HepG2 (cell line): ENCODE data around the gene RARA. TPM values are rescaled to one million over a fixed set of nuclear protein-coding genes. Genes with fewer than 3 reads are reported as not detected.

Source experiments
- AHR ChIP-seq: IDR thresholded peaks from 2 replicates; pipeline ENCODE4 v1.6.1; 2018; ENCODE audit warnings: missing genetic modification reagents, missing compliant biosample characterization
- ATF7 ChIP-seq, 2 experiments: fragments of 450-650 bp in 1 of 2; sonication (generic) in 1 of 2; formaldehyde crosslinking in 1 of 2; IDR thresholded peaks; 2 replicates each; pipeline versions ENCODE4 v1.4.0 to v1.6.1; 2016 to 2020; ENCODE audit warnings: antibody characterized with exemption in 1 of 2, mild to moderate bottlenecking in 1 of 2, missing genetic modification reagents in 1 of 2
- ATF7-NPFF ChIP-seq: sonication (generic); formaldehyde crosslinking; IDR thresholded peaks from 2 replicates; pipeline ENCODE4 v1.8.1; 2023; ENCODE audit warnings: mild to moderate bottlenecking, low read depth, missing genetic modification reagents, moderate library complexity
- CENPT ChIP-seq: sonication (generic); formaldehyde crosslinking; IDR thresholded peaks from 2 replicates; pipeline ENCODE4 v1.8.0; 2022; ENCODE audit warnings: low read depth, mild to moderate bottlenecking, moderate library complexity, missing genetic modification reagents
- HOXD1 ChIP-seq: sonication (generic); formaldehyde crosslinking; IDR thresholded peaks from 2 replicates; pipeline ENCODE4 v1.5.0; 2020; ENCODE audit warnings: missing genetic modification reagents
- KAT2B ChIP-seq: fragments of 150-350 bp; IDR thresholded peaks from 2 replicates; pipeline ENCODE4 v1.6.1; 2014; ENCODE audit warnings: low read depth, low read length, borderline replicate concordance
- MAFF ChIP-seq: IDR thresholded peaks from 2 replicates; pipeline ENCODE4 v1.6.1; 2011; ENCODE audit warnings: low read depth, low read length, improper control_type of control experiment
- MLX ChIP-seq: IDR thresholded peaks from 2 replicates; pipeline ENCODE4 v1.6.1; 2016
- NR2C2 ChIP-seq: sonication (generic); formaldehyde crosslinking; IDR thresholded peaks from 2 replicates; pipeline ENCODE4 v1.4.0; 2020; ENCODE audit warnings: missing genetic modification reagents, mild to moderate bottlenecking, moderate library complexity, borderline replicate concordance
- RBFOX2 ChIP-seq: fragments of 200-400 bp; formaldehyde crosslinking; IDR thresholded peaks from 2 replicates; pipeline ENCODE4 v1.6.1; 2017; ENCODE audit warnings: low read depth, mild to moderate bottlenecking, low read length
- SALL2 ChIP-seq: sonication (generic); formaldehyde crosslinking; IDR thresholded peaks from 2 replicates; pipeline ENCODE4 v1.8.1; 2023; ENCODE audit warnings: mild to moderate bottlenecking, missing genetic modification reagents, inconsistent platforms
- SIX4 ChIP-seq: sonication (generic); formaldehyde crosslinking; IDR thresholded peaks from 2 replicates; pipeline ENCODE4 v1.4.0; 2020; ENCODE audit warnings: missing genetic modification reagents
- ZBTB49 ChIP-seq: sonication (generic); formaldehyde crosslinking; IDR thresholded peaks from 2 replicates; pipeline ENCODE4 v1.4.0; 2020; ENCODE audit warnings: missing genetic modification reagents, borderline replicate concordance
- ZNF121 ChIP-seq: sonication (generic); formaldehyde crosslinking; IDR thresholded peaks from 2 replicates; pipeline ENCODE4 v1.5.0; 2020; ENCODE audit warnings: mild to moderate bottlenecking, missing genetic modification reagents
- ZNF432 ChIP-seq: sonication (generic); formaldehyde crosslinking; IDR thresholded peaks from 2 replicates; pipeline ENCODE4 v1.5.0; 2020; ENCODE audit warnings: missing genetic modification reagents, mild to moderate bottlenecking, borderline replicate concordance
- ZNF543 ChIP-seq: sonication (generic); formaldehyde crosslinking; IDR thresholded peaks from 2 replicates; pipeline ENCODE4 v1.4.0; 2020; ENCODE audit warnings: mild to moderate bottlenecking, missing genetic modification reagents
- ZSCAN12 ChIP-seq: sonication (generic); formaldehyde crosslinking; IDR thresholded peaks from 2 replicates; pipeline ENCODE4 v1.9.0; 2021; ENCODE audit warnings: mild to moderate bottlenecking, missing genetic modification reagents
- polyA plus RNA-seq, 8 experiments: library from polyadenylated mRNA; depleted of rRNA in 3 of 8; stranded (reverse) in 7 of 8; unstranded in 1 of 8; fragments of >200 nt; fragmentation: Illumina TruSeq in 4 of 8; extraction: Trizol in 4 of 8; gene quantifications; 2 replicates each; pipeline versions ENCODE4 v1.2.1 to v1.2.3, GENCODE V29; 2011 to 2016; ENCODE audit warnings: low read depth in 4 of 8, missing spikeins in 1 of 8, mixed read lengths in 1 of 8; ENCODE audit not compliant: insufficient read depth in 1 of 8
- total RNA-seq, 5 experiments: library from RNA; depleted of rRNA; stranded (reverse); fragments of >200 nt; fragmentation: Illumina TruSeq; extraction: Trizol; gene quantifications; 2 replicates each; pipeline ENCODE4 v1.2.3, GENCODE V29; 2016; ENCODE audit warnings: low read depth in 1 of 5
- TF ChIP-seq, protein P1 (sequence below): sonication (generic); formaldehyde crosslinking; IDR thresholded peaks from 2 replicates; pipeline ENCODE4 v1.5.1; 2020; ENCODE audit warnings: missing genetic modification reagents, mild to moderate bottlenecking, borderline replicate concordance
- TF ChIP-seq, protein P2 (sequence below): conservative IDR thresholded peaks from 2 replicates; pipeline ENCODE4 v1.6.1; 2018; ENCODE audit warnings: missing genetic modification reagents
- TF ChIP-seq, protein P3 (sequence below): sonication (generic); formaldehyde crosslinking; IDR thresholded peaks from 2 replicates; pipeline ENCODE4 v1.8.0; 2022; ENCODE audit warnings: mild to moderate bottlenecking, missing genetic modification reagents, moderate library complexity

RARA gene
- total and polyA plus RNA-seq, 2 of the 13 experiments (the other 11 are each of a cell fraction or from before 2014, with no cell fraction given) = 6.4 to 8.6 TPM

- TF ChIP-seq, protein P1, sequence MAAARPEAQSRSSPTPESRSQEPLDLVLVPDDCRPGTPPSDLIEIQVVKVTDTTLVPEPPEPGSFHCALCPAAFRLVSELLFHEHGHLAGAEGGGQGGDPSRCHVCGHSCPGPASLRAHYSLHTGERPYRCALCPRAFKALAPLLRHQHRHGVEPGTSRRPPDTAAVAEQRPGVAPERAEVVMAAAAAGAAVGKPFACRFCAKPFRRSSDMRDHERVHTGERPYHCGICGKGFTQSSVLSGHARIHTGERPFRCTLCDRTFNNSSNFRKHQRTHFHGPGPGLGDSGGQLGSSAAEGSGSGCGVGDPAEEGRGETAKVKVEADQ (CRISPR knock-in tag) = no peak
- TF ChIP-seq NR2C2 (peak; percentile 77), RBFOX2 (peak; percentile 61), HOXD1 (0 out of 2 replicates have a peak, but pooled peaks have one; percentile 34), KAT2B (no peak), ZSCAN12 (CRISPR knock-in tag) (no peak), SIX4 (0 out of 2 replicates have a peak, but pooled peaks have one; percentile 46), CENPT (CRISPR knock-in tag) (0 out of 2 replicates have a peak, but pooled peaks have one; percentile 47), ZNF432 (CRISPR knock-in tag) (no peak), SALL2 (CRISPR knock-in tag) (no peak; the same call in 1 of the 2 replicates), ATF7 (IDR thresholded peaks at IDR 0.05) (no peak), ATF7 (CRISPR knock-in tag; IDR thresholded peaks at IDR 0.05) (peak; percentile 78), ZNF543 (CRISPR knock-in tag) (0 out of 2 replicates have a peak, but pooled peaks have one; percentile 31), ATF7-NPFF (CRISPR knock-in tag) (peak; percentile 64; the same call in 1 of the 2 replicates), MAFF (no peak), MLX (CRISPR knock-in tag) (peak; percentile 12; the same call in 1 of the 2 replicates), ZNF121 (CRISPR knock-in tag) (peak; percentile 53; the same call in 1 of the 2 replicates), ZBTB49 (CRISPR knock-in tag) (0 out of 2 replicates have a peak, but pooled peaks have one; percentile 33), AHR (CRISPR knock-in tag) (peak; percentile 89)
- TF ChIP-seq, protein P2, sequence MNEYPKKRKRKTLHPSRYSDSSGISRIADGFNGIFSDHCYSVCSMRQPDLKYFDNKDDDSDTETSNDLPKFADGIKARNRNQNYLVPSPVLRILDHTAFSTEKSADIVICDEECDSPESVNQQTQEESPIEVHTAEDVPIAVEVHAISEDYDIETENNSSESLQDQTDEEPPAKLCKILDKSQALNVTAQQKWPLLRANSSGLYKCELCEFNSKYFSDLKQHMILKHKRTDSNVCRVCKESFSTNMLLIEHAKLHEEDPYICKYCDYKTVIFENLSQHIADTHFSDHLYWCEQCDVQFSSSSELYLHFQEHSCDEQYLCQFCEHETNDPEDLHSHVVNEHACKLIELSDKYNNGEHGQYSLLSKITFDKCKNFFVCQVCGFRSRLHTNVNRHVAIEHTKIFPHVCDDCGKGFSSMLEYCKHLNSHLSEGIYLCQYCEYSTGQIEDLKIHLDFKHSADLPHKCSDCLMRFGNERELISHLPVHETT (CRISPR knock-in tag) = peak; percentile 39; the same call in 1 of the 2 replicates
- TF ChIP-seq, protein P3, sequence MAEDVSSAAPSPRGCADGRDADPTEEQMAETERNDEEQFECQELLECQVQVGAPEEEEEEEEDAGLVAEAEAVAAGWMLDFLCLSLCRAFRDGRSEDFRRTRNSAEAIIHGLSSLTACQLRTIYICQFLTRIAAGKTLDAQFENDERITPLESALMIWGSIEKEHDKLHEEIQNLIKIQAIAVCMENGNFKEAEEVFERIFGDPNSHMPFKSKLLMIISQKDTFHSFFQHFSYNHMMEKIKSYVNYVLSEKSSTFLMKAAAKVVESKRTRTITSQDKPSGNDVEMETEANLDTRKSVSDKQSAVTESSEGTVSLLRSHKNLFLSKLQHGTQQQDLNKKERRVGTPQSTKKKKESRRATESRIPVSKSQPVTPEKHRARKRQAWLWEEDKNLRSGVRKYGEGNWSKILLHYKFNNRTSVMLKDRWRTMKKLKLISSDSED (CRISPR knock-in tag) = peak; percentile 47; the same call in 1 of the 2 replicates
Observed at GRCh38 chr17:40340880-40341807, 32.2 kb downstream of the RARA start (continued).
